SIG-M5 (cell line): ENCODE measurements around the gene SP1.
"Not testable (repeated sequence)": the region's sequence is repeated elsewhere in the genome, so short reads cannot be mapped to it uniquely, and the experiment has no call there.

Experiments used
- DNase-seq: peaks from one replicate; lab custom pipeline; 2025; lab: John Stamatoyannopoulos, UW

The SP1 gene

GRCh38 chr12:53414756-53415417 lies 34.9 kb downstream of the SP1 start:
- no peak for DNase-seq

DNA sequence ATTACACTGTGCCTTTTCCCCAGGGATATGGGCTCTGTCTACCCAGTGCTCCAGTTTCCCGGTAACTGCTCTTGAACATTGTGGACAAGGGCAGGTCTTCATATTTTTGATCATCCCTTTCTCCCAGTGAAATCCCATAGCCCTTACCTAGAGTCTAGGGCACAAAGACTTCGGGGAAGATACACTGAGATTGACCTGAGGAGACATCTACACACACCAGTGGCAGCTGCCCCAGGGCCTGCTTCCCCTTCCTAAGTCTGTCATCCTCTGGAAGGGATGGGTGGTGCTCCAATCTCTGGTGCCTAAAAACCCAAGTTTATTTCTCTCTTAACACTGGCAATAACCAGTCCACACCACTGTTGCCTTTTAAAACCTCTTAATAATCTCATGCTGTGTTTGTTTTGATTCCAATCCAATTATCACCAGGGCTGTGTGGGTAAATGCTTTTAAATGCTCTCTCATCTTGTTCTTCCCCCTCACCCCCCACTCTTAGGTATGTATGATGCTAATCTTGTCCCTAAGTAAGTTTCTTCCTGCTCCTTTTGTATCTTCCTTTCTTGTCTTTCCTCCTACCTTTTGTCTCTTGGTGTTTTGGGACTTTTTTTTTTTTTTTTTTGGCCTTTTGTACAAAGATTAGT lies 35.9 kb downstream of the SP1 start:
- not testable (repeated sequence) for DNase-seq

- peak; percentile 69 for DNase-seq
Measured at GRCh38 chr12:53417291-53417816, 37.4 kb downstream of the SP1 start.

DNA sequence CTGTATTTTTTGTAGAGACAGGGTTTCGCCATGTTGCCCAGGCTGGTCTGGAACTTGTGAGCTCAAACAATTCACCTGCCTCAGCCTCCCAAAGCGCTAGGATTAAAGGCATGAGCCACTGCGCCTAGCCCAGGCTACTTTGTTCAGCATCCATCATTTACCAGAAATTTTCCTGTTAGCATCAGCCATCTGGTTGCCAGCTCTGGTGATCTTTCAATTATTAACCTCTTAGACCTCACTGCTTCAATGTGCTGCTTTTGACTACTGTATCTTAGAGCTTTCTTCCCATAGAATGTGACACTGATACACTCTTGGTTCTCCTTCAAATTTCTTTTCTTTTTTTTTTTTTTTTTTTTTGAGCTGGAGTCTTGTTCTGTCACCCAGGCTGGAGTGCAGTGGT lies 38.2 kb downstream of the SP1 start:
- no peak for DNase-seq

DNA sequence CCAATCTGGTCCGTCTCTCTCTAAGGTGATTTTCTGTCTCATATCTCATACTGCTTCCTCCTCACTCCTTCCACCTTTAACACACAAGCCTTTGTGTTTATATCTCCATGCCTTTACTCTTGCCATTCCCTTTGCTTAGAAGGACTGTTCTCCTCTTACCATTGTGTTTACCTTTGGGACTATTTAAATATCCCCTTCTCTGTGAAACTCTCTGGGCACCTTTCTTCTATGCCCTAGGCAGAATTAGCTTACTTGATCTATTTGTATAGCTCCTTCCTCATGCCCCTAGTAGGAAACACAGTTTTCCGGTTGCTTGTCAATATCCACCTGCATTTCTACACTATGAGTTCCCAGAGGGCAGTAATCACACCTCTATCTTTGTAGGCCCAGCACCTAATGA lies 39.8 kb downstream of the SP1 start:
- no peak for DNase-seq

GRCh38 chr12:53422247-53422646 lies 42.3 kb downstream of the SP1 start:
- DNase-seq = not testable (repeated sequence)

- DNase-seq = no peak
Measured at GRCh38 chr12:53423597-53423996, 43.6 kb downstream of the SP1 start, which contains the start of gene AMHR2. Gene AMHR2 (plus strand): TSS chr12:53423855. CDS start chr12:53423935, 80 bp downstream.

DNA sequence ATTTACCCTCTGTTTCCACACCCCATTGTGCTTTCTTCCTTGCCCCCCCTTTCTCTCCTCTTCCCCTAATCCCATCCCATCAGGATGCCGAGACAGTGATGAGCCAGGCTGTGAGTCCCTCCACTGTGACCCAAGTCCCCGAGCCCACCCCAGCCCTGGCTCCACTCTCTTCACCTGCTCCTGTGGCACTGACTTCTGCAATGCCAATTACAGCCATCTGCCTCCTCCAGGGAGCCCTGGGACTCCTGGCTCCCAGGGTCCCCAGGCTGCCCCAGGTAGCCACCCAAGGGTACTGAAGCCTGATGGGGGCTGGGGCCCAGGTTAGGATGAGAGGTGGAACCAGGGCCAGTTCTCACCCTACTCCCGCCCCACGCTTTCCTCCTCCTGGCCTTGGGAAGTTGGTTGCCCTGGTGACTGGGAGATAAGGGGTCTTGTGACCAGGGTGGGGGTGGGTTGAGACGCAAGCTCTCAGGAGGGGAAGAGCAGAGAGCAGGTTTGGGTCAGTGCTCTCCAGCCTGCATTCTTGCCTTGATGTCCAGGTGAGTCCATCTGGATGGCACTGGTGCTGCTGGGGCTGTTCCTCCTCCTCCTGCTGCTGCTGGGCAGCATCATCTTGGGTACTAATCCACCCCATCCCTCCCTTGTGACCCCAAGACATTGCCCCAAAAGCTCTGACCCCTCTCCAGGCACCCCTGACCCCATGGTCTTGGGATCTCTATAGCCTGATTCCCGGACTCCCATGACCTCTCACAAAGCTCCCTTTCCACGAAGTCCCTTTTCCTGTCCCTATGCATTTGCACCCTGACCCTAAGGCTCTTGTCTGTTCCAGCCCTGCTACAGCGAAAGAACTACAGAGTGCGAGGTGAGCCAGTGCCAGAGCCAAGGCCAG lies 44.9 kb downstream of the SP1 start:
- no peak for DNase-seq

DNA sequence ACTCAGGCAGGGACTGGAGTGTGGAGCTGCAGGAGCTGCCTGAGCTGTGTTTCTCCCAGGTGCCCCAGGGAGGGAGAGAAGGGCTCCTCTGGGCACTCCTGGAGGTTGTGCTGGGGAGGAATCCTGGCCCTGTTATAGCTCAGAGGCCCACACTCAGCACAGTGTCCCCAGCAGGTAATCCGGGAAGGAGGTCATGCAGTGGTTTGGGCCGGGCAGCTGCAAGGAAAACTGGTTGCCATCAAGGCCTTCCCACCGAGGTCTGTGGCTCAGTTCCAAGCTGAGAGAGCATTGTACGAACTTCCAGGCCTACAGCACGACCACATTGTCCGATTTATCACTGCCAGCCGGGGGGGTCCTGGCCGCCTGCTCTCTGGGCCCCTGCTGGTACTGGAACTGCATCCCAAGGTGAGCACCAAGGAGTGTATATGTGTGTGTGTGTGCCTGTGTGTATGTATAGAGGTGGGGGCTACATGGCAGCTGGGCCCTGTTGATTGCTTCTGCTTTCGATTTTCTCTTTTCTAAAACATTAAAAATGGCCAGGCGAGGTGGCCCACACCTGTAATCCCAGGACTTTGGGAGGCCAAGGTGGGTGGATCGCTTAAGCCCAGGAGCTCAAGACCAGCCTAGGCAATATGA lies 45.7 kb downstream of the SP1 start:
- no peak for DNase-seq

- DNase-seq = no peak
Measured at GRCh38 chr12:53427905-53428594, 48.1 kb downstream of the SP1 start.

- DNase-seq = no peak
Measured at GRCh38 chr12:53428741-53429140, 48.8 kb downstream of the SP1 start.

DNA sequence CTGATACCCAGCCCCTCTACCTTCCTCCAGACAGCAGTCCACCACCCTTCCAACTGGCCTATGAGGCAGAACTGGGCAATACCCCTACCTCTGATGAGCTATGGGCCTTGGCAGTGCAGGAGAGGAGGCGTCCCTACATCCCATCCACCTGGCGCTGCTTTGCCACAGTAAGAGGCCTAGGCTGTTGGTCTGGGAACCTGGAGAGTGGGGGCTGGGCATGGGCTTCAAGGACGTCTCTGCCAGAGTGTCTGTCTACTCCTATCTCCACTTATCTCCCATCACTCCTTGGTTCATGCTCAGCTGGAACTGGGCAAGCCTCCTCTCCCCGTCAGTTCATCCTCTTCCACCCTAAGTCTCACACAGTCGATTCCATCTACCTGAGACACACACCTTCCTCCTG lies 50.1 kb downstream of the SP1 start:
- no peak for DNase-seq

DNA sequence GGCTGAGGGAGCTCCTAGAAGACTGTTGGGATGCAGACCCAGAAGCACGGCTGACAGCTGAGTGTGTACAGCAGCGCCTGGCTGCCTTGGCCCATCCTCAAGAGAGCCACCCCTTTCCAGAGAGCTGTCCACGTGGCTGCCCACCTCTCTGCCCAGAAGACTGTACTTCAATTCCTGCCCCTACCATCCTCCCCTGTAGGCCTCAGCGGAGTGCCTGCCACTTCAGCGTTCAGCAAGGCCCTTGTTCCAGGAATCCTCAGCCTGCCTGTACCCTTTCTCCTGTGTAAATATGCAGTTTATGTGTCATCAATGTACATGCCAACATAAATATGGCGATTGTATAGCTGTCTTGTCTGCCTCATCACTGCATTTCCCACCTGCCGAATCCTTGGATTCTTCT lies 51.2 kb downstream of the SP1 start:
- no peak for DNase-seq

DNA sequence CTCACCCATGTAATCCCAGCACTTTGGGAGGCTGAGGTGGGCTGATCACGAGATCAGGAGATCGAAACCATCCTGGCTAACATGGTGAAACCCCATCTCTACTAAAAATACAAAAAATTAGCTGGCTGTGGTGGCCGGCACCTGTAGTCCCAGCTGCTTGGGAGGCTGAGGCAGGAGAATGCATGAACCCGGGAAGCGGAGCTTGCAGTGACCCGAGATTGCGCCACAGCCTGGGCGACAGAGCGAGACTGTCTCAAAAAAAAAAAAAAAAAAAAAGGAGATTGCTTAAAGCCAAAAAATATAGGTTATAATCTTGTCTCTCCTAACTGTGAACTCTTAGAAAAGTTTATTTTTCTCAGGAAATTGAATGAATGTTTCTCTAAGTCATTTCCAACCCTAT lies 55.4 kb downstream of the SP1 start:
- DNase-seq = not testable (repeated sequence)

DNA sequence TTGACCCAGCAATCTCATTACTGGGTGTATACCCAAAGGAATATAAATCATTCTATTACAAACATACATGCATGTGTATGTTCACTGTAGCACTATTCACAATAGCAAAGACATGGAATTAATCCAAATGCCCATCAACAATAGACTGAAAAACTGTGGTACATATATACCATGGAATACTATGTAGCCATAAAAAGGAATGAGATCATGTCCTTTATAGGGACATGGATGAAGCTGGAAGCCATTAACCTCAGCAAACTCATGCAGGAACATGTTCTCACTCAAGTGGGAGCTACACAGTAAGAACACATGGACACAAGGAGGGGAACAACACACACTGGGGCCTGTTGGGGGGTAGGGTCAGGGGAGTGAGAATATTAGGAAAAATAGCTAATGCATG lies 59.6 kb downstream of the SP1 start:
- DNase-seq = not testable (repeated sequence)

DNA sequence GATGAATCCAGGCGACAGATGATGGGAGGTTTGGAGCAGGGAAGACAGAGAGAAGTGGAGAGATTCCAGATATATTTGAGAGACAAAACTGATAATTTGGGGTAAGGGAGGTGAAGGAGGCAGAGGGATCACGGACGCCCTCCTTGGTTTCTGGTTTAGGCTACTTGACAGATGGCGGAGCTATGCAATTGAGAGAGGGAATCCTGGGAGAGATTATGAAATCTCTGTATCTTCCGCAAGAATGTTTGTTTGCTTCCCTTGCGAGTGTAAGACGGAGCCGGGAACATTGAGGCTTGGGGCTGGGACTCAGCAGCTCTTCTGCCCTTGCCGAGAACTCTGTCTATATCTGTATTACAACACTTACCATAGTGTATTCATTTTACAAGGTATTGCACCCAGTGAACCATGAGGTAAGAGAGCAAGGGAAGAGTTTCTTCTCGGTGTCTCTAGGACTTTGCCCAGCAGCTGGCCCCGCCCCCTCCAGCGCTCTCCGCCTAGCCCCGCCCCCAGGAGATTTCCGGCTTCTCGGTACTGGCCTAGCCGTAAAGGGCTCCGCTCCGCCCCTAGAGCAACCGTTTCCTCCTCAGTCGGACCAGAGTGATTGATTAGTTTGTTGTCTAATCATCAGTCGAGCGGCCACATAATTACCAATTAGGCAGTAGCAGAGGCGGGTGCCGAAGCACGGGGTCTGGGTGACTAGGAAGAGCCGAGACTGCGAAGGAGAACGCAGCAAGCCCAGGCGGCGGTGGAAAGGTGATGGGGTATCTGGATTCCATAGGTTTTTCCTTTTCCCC lies 61.3 kb downstream of the SP1 start, which contains the start of gene PRR13:
PRR13 (plus strand) TSS at position 695 of the 794 bp plus-strand sequence. CDS start 981 bp downstream, outside the sequence.
- peak; percentile 99 for DNase-seq

DNA sequence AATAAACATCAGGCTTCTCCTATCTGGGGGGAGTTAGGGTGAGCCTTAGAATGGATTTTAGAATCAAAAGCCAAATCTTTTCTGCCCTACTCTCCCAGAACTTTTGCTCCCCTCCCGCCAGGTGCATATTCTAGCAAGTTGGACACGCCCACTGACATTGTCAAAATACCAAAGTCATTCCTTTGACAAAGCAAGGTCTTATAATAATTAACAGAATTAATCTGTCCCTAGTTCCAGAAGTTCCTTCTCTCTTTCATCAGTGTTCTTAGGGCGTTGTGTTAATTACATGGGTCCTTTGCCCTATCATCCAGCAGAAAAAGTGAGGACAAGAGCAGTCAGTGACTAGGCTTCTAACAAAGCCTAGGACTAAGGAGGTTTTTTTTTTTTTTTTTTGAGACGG lies 64.0 kb downstream of the SP1 start:
- DNase-seq = no peak

DNA sequence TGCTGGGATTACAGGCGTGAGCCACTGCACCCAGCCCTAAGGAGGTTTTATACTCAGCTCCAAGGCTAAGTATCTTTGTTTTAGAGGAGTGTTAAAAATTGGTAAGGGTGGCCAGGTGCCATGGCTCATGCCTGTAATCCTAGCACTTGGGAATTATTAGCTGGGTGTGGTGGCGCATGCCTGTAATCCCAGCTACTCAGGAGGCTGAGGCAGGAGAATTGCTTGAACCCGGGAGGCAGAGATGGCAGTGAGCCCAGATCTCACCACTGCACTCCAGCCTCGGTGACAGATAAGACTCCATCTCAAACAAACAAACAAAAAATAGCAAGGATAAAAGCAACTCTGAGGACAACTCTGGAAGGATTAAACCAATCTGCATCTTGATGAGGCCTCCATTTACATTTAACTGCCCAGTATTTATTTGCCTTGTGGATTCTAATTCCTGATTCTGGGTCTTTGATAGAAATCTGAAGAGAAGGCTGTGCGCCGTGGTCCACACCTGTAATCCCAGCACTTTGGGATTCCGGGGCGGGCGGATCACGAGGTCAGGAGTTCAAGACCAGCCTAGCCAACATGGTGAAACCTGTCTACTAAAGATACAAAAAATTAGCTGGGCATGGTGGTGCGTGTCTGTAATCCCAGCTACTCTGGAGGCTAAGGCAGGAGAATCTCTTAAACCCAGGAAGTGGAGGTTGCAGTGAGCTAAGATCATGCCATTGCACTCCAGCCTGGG lies 64.8 kb downstream of the SP1 start:
- DNase-seq = not testable (repeated sequence)

- no peak for DNase-seq
Measured at GRCh38 chr12:53450936-53451335, 71.0 kb downstream of the SP1 start.

DNA sequence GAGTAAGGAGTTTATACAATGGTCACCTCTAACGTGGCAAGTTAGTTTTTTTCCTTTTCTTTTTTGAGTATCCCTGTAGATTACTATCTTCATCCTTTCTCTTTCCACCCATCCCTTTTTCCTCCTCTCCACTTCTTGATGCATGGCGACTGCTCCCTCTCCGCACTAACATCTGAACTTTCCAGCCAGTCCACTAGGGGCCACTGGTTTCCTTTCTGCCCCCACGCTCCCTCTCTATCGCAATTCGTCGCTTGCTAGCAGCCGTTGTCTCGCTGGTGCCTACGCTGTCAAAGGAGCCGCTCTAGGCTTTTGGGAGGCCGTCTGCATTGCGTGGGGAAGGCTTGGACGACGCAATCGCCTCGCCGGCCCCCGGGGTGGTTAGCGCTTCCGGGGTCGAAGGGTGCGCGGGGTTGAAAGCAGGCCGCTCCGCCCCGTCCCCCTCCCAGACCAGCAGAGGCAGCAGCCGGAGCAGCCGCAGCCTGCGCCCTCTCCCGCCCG lies 71.7 kb downstream of the SP1 start, which contains the start of gene PCBP2:
PCBP2 (plus strand) TSS at position 442 of the 498 bp plus-strand sequence. CDS start 2,699 bp downstream, outside the sequence.
- DNase-seq = peak; percentile 94
